GM06990 (cell line): ENCODE measurements around the gene GAS2L2.

Source experiments
- DNase-seq: peaks from one replicate; pipeline ENCODE4 v3.0.0-alpha.2; 2011; ENCODE audit not compliant: insufficient read length; ENCODE audit errors: extremely low read depth
- H3K27me3 ChIP-seq: replicated peaks from 2 replicates; pipeline ENCODE4 v1.6.0; 2011; ENCODE audit warnings: low read length; ENCODE audit not compliant: control insufficient read depth, insufficient read depth
- H3K36me3 ChIP-seq: 2 replicates; pipeline ENCODE4 v1.5.1; 2011; ENCODE audit warnings: low read length; ENCODE audit not compliant: control insufficient read depth, insufficient read depth
- H3K4me3 ChIP-seq: replicated peaks from 2 replicates; pipeline ENCODE4 v1.5.1; 2011; ENCODE audit warnings: low read depth, mild to moderate bottlenecking, control low read depth, low read length
- CTCF ChIP-seq: IDR thresholded peaks from 2 replicates; pipeline ENCODE4 v1.5.1; 2011; ENCODE audit warnings: low read length, control low read depth, mild to moderate bottlenecking, inconsistent platforms; ENCODE audit not compliant: insufficient read depth, poor library complexity, severe bottlenecking

Gene GAS2L2

DNA sequence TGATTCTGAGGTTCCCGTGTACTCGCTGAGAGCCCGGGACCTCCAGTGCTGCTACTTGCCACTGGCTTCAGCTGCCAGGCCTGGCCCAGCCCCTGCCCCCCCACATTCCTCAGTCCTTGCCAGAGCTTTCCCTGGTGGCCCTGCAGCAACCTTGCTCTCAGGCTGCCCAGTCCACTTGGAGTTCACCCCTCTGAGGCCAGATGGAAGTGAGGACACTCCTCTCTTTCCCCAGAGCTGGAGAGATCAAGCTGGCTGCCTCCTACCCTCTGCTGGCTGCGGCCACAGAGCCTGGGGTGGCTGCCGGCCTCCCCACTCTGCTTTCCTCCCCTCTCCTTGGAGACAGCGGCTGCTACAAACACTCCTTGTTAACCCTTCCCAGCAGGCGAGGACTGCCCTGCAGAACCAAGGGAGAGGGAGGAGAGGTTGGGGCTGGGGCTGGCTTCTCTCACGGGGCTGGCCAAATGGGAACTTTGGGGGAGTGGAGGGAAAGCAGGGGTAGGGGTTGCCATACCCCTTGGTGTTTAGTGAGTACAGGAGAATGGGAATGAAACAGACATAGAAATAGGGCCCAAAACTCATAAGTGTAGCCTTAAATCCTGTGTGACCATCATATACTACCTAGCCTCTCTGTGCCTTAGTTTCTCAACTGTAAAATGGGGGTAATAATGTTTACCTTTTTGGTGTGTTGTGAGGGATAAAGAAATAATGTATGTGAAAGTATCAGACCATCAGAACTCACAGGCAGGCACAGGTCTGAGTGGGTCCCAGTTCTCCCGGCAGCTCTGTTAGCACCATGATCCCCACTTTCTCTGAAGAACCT is at the start of gene GAS2L2:
TSS of gene GAS2L2 (minus strand) at position 295 of the 820 bp plus-strand sequence. CDS start 389 bp downstream, outside the sequence.
- no peak for DNase-seq
- H3K4me3 ChIP-seq = no peak within 1 kb of the TSS

DNA sequence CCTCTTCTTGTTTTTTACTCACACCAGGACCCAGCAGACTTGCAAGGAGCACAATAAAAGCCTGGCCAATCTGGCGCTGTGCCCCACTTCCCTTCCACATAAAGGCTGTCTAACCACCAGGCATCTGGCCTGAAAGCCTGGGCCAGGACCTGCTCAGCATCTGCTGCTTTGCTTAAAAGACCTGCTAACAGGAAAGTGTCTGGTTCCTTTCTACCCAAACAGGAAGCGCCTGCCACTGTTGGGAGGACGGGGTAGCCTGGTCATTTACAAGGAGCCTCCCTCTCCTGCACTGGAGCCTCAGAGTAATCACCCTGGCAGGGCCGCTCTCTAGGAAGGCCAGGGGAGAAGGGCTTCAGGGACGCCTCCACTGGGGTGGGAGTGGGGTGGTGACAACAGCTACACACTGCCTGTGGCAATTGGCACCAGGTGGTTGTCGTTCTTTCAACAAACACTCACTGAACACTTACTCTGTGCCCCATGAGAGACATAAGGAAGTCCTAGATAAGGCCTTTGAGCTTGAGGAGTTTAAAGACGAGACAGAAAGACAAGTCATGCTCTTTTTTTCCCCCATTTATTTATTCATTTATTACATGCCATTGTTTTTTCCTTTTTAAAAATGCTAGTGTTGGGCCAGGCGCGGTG is 48.7 kb upstream of the GAS2L2 start:
- Histone ChIP-seq H3K27me3 (peaks cover 2% of the 10 kb centered on the region; the same call in 1 of the 2 replicates), H3K4me3 (no peak overlapping the region), H3K36me3 (no peaks in the 10 kb centered on the region)
- DNase-seq = no peak
- no peak for TF ChIP-seq CTCF

More for the DNA sequence above, at the start of gene GAS2L2:
- Histone ChIP-seq H3K27me3 (peaks cover 2% of the 10 kb centered on the region; the same call in 1 of the 2 replicates), H3K36me3 (no peaks in the 10 kb centered on the region)
- no peak for TF ChIP-seq CTCF

- no peak for DNase-seq
- Histone ChIP-seq H3K36me3 (no peaks in the 10 kb centered on the region), H3K27me3 (peaks cover 4% of the 10 kb centered on the region), H3K4me3 (no peak overlapping the region)
- TF ChIP-seq CTCF = no peak
Measured at GRCh38 chr17:35799942-35800341, 46.9 kb upstream of the GAS2L2 start.

DNA sequence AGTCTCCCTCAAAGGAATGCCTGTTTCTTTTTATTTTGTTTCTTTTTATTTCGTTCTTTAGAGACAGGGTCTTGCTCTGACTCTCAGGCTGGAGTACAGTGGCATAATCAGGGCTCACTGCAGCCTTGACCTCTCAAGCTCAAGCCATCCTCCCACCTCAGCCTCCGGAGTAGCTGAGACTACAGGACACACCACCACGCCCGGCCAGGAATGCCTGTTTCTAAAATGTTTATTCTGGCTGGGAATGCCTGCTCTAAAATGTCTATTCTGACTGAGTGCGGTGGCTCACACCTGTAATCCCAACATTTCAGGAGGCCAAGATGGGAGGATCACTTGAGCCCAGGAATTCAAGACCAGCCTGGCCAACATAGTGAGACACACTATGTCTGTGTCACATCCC is 44.9 kb upstream of the GAS2L2 start:
- DNase-seq = no peak
- Histone ChIP-seq H3K4me3 (no peak overlapping the region), H3K27me3 (peaks cover 5% of the 10 kb centered on the region), H3K36me3 (no peaks in the 10 kb centered on the region)
- no peak for TF ChIP-seq CTCF

DNA sequence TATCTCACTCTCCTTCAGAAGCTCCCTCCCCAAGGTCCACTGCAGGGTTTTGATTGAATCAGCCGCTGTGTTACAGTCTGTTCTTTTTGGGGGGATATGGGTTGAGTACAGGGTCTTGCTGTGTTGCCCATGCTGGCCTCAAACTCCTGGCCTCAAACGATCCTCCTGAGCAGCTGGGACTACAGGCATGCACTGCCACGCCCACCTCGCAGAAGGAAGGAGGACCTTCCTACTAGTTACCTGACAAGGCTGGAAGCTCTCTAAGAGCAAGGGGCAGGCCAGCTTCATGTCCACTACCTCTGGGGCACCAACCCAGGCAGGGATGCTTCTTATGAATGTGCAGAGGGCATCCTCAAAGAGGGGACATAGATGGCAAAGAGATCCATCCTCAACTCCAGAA is 44.3 kb upstream of the GAS2L2 start:
- Histone ChIP-seq H3K4me3 (no peak overlapping the region), H3K36me3 (no peaks in the 10 kb centered on the region), H3K27me3 (peaks cover 5% of the 10 kb centered on the region)
- no peak for TF ChIP-seq CTCF
- no peak for DNase-seq
